GM12878 (cell line): ENCODE measurements around the gene PMM1. TPM values are rescaled to one million over a fixed set of nuclear protein-coding genes. Genes with fewer than 3 reads are reported as not detected.

Experiments
- ATAC-seq: fragments of 200-7000 bp; cut with Tn5 transposase; 3 replicates; pipeline ENCODE4 v1.9.1; 2020; ENCODE audit warnings: mild to moderate bottlenecking, moderate library complexity
- BruUV-seq: library from RNA; stranded (reverse); fragments of 400-500 nt; replicated peaks from 2 replicates; lab custom pipeline; 2021; lab: Mats Ljungman, UMichigan
- CTCF ChIA-PET: fragments of 300-600 bp; sonication (Branson Sonifier 250); formaldehyde crosslinking; extraction: SDS; loops from one replicate; lab custom pipeline; 2021; ENCODE audit warnings: inconsistent platforms; lab: Yijun Ruan, JAX
- POLR2A ChIA-PET: fragments of 350-600 bp; formaldehyde crosslinking; extraction: SDS; loops from one replicate; lab custom pipeline; 2021; ENCODE audit warnings: inconsistent platforms; lab: Charles Lee
- RAD21 ChIA-PET: fragments of 300-600 bp; sonication (Branson Sonifier 250); formaldehyde crosslinking; loops from one replicate; lab custom pipeline; 2023; ENCODE audit warnings: antibody characterized with exemption; ENCODE audit not compliant: unreplicated experiment; lab: Charles Lee
- SMC1A ChIA-PET: fragments of 300-600 bp; sonication (Branson Sonifier 250); formaldehyde crosslinking; loops from one replicate; lab custom pipeline; 2023; ENCODE audit not compliant: unreplicated experiment, uncharacterized antibody; lab: Charles Lee
- DNase-seq: peaks from one replicate; pipeline ENCODE4 v3.0.0-alpha.2; 2011; ENCODE audit warnings: low read depth, low spot score
- FAIRE-seq: peaks from 3 replicates; lab custom pipeline; 2011; peaks lifted over from hg19 to GRCh38; lab: Jason Lieb, UNC
- H2AFZ ChIP-seq: 2 replicates; pipeline ENCODE4 v1.6.0; 2011; ENCODE audit warnings: low read depth, low read length, control low read depth; ENCODE audit not compliant: control insufficient read depth
- H3K27ac ChIP-seq: 2 replicates; pipeline ENCODE4 v1.5.1; 2011; ENCODE audit warnings: control low read depth; ENCODE audit not compliant: control insufficient read depth, insufficient read depth
- H3K27me3 ChIP-seq, 2 experiments: replicated peaks in 1 of 2; 2 replicates each; pipeline versions ENCODE4 v1.6.0 to v1.6.1; 2011; ENCODE audit warnings: low read length in 1 of 2; ENCODE audit not compliant: control insufficient read depth in 2 of 2, insufficient read depth in 2 of 2
- H3K36me3 ChIP-seq, 2 experiments: 2 replicates each; pipeline ENCODE4 v1.5.1; 2011; ENCODE audit warnings: low read length in 1 of 2; ENCODE audit not compliant: control insufficient read depth in 2 of 2, insufficient read depth in 2 of 2
- H3K4me1 ChIP-seq: 2 replicates; pipeline ENCODE4 v1.6.1; 2011; ENCODE audit warnings: mild to moderate bottlenecking, low read length, moderate library complexity, mixed read lengths; ENCODE audit not compliant: control insufficient read depth, insufficient read depth
- H3K4me2 ChIP-seq: 2 replicates; pipeline ENCODE4 v1.6.0; 2011; ENCODE audit warnings: control low read depth; ENCODE audit not compliant: control insufficient read depth, insufficient read depth
- H3K4me3 ChIP-seq: fragments of 200-600 bp; sonication (generic); 2 replicates; pipeline ENCODE4 v1.5.1; 2016
- H3K79me2 ChIP-seq: 2 replicates; pipeline ENCODE4 v1.6.0; 2011; ENCODE audit warnings: low read length; ENCODE audit not compliant: control insufficient read depth, insufficient read depth
- H3K9ac ChIP-seq: 2 replicates; pipeline ENCODE4 v1.8.0; 2011; ENCODE audit warnings: low read length, control low read depth, mixed read lengths; ENCODE audit not compliant: control insufficient read depth, insufficient read depth
- H3K9me3 ChIP-seq: replicated peaks from 3 replicates; pipeline ENCODE4 v1.5.1; 2011; ENCODE audit warnings: mild to moderate bottlenecking, low read length; ENCODE audit not compliant: control insufficient read depth, insufficient read depth
- H4K20me1 ChIP-seq: 2 replicates; pipeline ENCODE4 v1.6.0; 2011; ENCODE audit not compliant: control insufficient read depth, insufficient read depth
- BMI1 ChIP-seq: fragments of 450-650 bp; IDR thresholded peaks from 2 replicates; pipeline ENCODE4 v1.6.1; 2016; ENCODE audit warnings: mild to moderate bottlenecking, moderate library complexity, borderline replicate concordance
- CBX5 ChIP-seq: sonication (generic); IDR thresholded peaks from 2 replicates; pipeline ENCODE4 v1.6.1; 2016; ENCODE audit warnings: low read depth, moderate library complexity, mild to moderate bottlenecking, inconsistent platforms
- CREB1 ChIP-seq: IDR thresholded peaks from 2 replicates; pipeline ENCODE4 v1.6.1; 2012; ENCODE audit warnings: low read depth, mild to moderate bottlenecking, inconsistent platforms
- DPF2 ChIP-seq: fragments of 450-650 bp; IDR thresholded peaks from 2 replicates; pipeline ENCODE4 v1.6.1; 2017; ENCODE audit warnings: mild to moderate bottlenecking
- JUNB ChIP-seq: IDR thresholded peaks from 2 replicates; pipeline ENCODE4 v1.6.1; 2016; ENCODE audit warnings: antibody characterized with exemption, mild to moderate bottlenecking
- NBN ChIP-seq: fragments of 450-650 bp; IDR thresholded peaks from 2 replicates; pipeline ENCODE4 v1.6.1; 2016
- NRF1 ChIP-seq: conservative IDR thresholded peaks from 2 replicates; pipeline ENCODE4 v1.6.1; 2011; ENCODE audit warnings: mild to moderate bottlenecking, low read depth, low read length, improper control_type of control experiment
- POLR2A ChIP-seq: IDR thresholded peaks from 2 replicates; pipeline ENCODE4 v1.6.1; 2011; ENCODE audit warnings: low read depth, mild to moderate bottlenecking, low read length
- RELA ChIP-seq: fragments of 450-650 bp; IDR thresholded peaks from 2 replicates; pipeline ENCODE4 v1.8.0; 2014; ENCODE audit warnings: borderline replicate concordance; ENCODE audit not compliant: partially characterized antibody
- RFX5 ChIP-seq: IDR thresholded peaks from 2 replicates; pipeline ENCODE4 v1.6.1; 2011; ENCODE audit warnings: low read depth, low read length, improper control_type of control experiment
- STAT1 ChIP-seq: fragments of 450-650 bp; conservative IDR thresholded peaks from 2 replicates; pipeline ENCODE4 v1.6.1; 2014; ENCODE audit warnings: antibody characterized with exemption, mild to moderate bottlenecking
- TARDBP ChIP-seq: IDR thresholded peaks from 2 replicates; pipeline ENCODE4 v1.6.1; 2016; ENCODE audit warnings: borderline replicate concordance
- ZNF622 ChIP-seq: fragments of 450-650 bp; IDR thresholded peaks from 2 replicates; pipeline ENCODE4 v1.6.1; 2017; ENCODE audit warnings: mild to moderate bottlenecking, inconsistent platforms
- WGBS: methylation state at CpG from one replicate; pipeline ENCODE4 v1.1.6; 2016; ENCODE audit warnings: low lambda C conversion rate; ENCODE audit not compliant: insufficient replicate concordance, insufficient coverage; ENCODE audit errors: missing lambda C conversion rate; 5-methylcytosine and 5-hydroxymethylcytosine counted together
- in situ Hi-C: fragments of 300-500 bp; cut with MboI; formaldehyde crosslinking; loops from 9 replicates; pipeline ENCODE4 v1.14.3; 2018; ENCODE audit warnings: mixed read lengths
- intact Hi-C: fragments of 100-400 bp; cut with micrococcal nuclease; formaldehyde crosslinking; loops from one replicate; pipeline ENCODE4 v1.14.2; 2022; ENCODE audit not compliant: unreplicated experiment
- polyA plus RNA-seq, 11 experiments: library from polyadenylated mRNA; depleted of rRNA in 4 of 11; unstranded in 6 of 11; stranded (reverse) in 5 of 11; fragments of >200 nt; fragmentation: Nextera tagmentation in 4 of 11; fragmentation: Illumina TruSeq in 1 of 11; extraction: Ambion mirVana in 4 of 11; extraction: Trizol in 1 of 11; gene quantifications; 1 replicate in 1 of 11; 2 replicates in 10 of 11; pipeline versions ENCODE4 v1.2.1 to v1.2.3, GENCODE V29; 2011 to 2016; ENCODE audit warnings: inconsistent platforms in 2 of 11, missing spikeins in 2 of 11, low read depth in 1 of 11
- total RNA-seq, 4 experiments: library from RNA; depleted of rRNA in 3 of 4; stranded (reverse); fragments of >200 nt in 3 of 4; fragmentation: Illumina TruSeq in 1 of 4; extraction: Trizol in 1 of 4; gene quantifications; 2 replicates each; pipeline versions ENCODE4 v1.2.1 to v1.2.3, GENCODE V29; 2013 to 2021
- TF ChIP-seq, protein P1 (sequence below): fragments of 450-650 bp; IDR thresholded peaks from 2 replicates; pipeline ENCODE4 v1.6.1; 2017; ENCODE audit warnings: mild to moderate bottlenecking, moderate library complexity
- TF ChIP-seq, protein P2 (sequence below): fragments of 450-650 bp; formaldehyde crosslinking; IDR thresholded peaks from 2 replicates; pipeline ENCODE4 v1.4.0; 2022; ENCODE audit warnings: mild to moderate bottlenecking, moderate library complexity

The PMM1 gene
- total and polyA plus RNA-seq, 10 of the 15 experiments (the other 5 are each of a cell fraction or from before 2014, with no cell fraction given), result 8.2 to 32.2 (median 16.9) TPM

DNA sequence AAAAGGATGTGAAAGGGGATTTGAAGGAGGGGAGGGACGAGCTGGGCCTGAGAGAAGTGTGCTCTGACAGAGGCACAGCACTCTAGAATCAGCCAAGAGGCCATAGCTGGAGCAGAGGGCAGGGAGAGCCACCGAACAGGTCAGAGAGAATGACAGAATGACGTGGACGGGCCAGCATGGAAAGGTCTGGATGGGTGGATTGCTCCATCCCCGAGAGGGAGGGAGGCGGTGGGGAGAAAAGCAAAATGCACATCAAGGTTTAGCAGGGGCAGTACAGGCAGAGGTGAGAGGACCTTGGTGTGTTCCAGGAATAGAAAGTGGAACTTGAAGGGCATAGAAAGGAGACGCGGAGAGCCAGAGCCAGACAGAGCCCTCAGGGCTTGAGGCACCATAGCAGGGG, 6.9 kb downstream of the PMM1 start:
- SMC1A ChIA-PET, result no interaction called here
- no peak overlapping the region for H3K4me2 ChIP-seq
- no peak for TF ChIP-seq NRF1
- no peak for TF ChIP-seq STAT1
- TF ChIP-seq CBX5, result no peak
- TF ChIP-seq, protein P1, sequence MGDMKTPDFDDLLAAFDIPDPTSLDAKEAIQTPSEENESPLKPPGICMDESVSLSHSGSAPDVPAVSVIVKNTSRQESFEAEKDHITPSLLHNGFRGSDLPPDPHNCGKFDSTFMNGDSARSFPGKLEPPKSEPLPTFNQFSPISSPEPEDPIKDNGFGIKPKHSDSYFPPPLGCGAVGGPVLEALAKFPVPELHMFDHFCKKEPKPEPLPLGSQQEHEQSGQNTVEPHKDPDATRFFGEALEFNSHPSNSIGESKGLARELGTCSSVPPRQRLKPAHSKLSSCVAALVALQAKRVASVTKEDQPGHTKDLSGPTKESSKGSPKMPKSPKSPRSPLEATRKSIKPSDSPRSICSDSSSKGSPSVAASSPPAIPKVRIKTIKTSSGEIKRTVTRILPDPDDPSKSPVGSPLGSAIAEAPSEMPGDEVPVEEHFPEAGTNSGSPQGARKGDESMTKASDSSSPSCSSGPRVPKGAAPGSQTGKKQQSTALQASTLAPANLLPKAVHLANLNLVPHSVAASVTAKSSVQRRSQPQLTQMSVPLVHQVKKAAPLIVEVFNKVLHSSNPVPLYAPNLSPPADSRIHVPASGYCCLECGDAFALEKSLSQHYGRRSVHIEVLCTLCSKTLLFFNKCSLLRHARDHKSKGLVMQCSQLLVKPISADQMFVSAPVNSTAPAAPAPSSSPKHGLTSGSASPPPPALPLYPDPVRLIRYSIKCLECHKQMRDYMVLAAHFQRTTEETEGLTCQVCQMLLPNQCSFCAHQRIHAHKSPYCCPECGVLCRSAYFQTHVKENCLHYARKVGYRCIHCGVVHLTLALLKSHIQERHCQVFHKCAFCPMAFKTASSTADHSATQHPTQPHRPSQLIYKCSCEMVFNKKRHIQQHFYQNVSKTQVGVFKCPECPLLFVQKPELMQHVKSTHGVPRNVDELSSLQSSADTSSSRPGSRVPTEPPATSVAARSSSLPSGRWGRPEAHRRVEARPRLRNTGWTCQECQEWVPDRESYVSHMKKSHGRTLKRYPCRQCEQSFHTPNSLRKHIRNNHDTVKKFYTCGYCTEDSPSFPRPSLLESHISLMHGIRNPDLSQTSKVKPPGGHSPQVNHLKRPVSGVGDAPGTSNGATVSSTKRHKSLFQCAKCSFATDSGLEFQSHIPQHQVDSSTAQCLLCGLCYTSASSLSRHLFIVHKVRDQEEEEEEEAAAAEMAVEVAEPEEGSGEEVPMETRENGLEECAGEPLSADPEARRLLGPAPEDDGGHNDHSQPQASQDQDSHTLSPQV, result no peak
- TF ChIP-seq POLR2A, result no peak
- TF ChIP-seq TARDBP, result no peak
- TF ChIP-seq JUNB, result no peak
- TF ChIP-seq CREB1, result no peak
- TF ChIP-seq BMI1, result no peak
- TF ChIP-seq, protein P2, sequence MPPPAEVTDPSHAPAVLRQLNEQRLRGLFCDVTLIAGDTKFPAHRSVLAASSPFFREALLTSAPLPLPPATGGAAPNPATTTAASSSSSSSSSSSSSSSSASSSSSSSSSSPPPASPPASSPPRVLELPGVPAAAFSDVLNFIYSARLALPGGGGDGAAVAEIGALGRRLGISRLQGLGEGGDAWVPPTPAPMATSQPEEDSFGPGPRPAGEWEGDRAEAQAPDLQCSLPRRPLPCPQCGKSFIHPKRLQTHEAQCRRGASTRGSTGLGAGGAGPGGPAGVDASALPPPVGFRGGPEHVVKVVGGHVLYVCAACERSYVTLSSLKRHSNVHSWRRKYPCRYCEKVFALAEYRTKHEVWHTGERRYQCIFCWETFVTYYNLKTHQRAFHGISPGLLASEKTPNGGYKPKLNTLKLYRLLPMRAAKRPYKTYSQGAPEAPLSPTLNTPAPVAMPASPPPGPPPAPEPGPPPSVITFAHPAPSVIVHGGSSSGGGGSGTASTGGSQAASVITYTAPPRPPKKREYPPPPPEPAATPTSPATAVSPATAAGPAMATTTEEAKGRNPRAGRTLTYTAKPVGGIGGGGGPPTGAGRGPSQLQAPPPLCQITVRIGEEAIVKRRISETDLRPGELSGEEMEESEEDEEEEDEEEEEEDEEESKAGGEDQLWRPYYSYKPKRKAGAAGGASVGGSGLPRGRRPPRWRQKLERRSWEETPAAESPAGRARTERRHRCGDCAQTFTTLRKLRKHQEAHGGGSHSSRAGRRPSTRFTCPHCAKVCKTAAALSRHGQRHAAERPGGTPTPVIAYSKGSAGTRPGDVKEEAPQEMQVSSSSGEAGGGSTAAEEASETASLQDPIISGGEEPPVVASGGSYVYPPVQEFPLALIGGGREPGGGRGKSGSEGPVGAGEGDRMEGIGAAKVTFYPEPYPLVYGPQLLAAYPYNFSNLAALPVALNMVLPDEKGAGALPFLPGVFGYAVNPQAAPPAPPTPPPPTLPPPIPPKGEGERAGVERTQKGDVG (CRISPR knock-in tag), result no peak
- TF ChIP-seq RFX5, result no peak
- no peak for TF ChIP-seq NBN
- TF ChIP-seq DPF2, result no peak
- no peak for TF ChIP-seq ZNF622
- no peak for TF ChIP-seq RELA
- TF ChIP-seq, all 136 proteins: peak for 0
- ChIA-PET CTCF (interaction anchor here (1.5 kb wide), 1 partner anchor 145 kb away, joined by 4 read pairs; no protein-coding TSS in a partner anchor), POLR2A (no interaction called here), RAD21 (no interaction called here)
- intact Hi-C loops (no loop called here), in situ Hi-C loops (no loop called here)
- Histone ChIP-seq H3K79me2 (no peaks in the 10 kb centered on the region), H3K4me3 (no peak overlapping the region), H3K36me3 (no peaks in the 10 kb centered on the region), H3K27me3 (no peaks in the 10 kb centered on the region), H3K9me3 (no peaks in the 10 kb centered on the region), H3K27ac (no peak overlapping the region), H2AFZ (no peak overlapping the region), H3K9ac (no peak overlapping the region), H3K4me1 (no peaks in the 10 kb centered on the region), H4K20me1 (no peaks in the 10 kb centered on the region)
- DNase-seq (no peak), FAIRE-seq (no peak), ATAC-seq (no peak)
- 79% methylated on average over 8 of the region's 8 CpGs for WGBS
- no TSS peak for BruUV-seq
